ENCODE measurements around the gene ETF1. TPM values are rescaled to one million over a fixed set of nuclear protein-coding genes. Genes with fewer than 3 reads are reported as not detected.

The ETF1 gene
- total RNA-seq, 1 experiment from 2014 or later: 140 TPM

DNA sequence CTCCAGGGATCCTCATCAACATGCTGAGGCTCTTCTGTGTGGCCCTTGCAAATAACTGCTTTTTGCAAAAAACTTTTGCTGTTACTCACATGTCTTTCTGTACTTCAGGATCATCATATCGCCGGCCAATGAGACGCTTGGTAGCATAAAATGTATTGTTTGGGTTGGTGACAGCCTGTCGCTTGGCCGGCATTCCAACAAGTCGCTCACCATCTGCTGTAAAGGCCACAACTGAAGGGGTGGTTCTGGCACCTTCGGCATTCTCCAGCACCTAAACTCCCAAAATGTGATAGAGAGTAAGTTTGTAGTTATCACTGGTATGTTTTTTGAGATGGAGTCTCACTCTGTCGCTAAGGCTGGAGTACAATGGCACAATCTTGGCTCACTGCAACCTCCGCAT lies 27.8 kb upstream of the ETF1 start:
- no peaks in the 10 kb centered on the region for H3K9me3 ChIP-seq (replicated peaks)
- no peaks in the 10 kb centered on the region for H3K4me1 ChIP-seq
- no peaks in the 10 kb centered on the region for H3K27me3 ChIP-seq
- no peak overlapping the region for H3K27ac ChIP-seq
- DNase-seq: no peak
- H3K4me3 ChIP-seq: no peak overlapping the region
- H3K36me3 ChIP-seq: peaks cover 88% of the 10 kb centered on the region

DNA sequence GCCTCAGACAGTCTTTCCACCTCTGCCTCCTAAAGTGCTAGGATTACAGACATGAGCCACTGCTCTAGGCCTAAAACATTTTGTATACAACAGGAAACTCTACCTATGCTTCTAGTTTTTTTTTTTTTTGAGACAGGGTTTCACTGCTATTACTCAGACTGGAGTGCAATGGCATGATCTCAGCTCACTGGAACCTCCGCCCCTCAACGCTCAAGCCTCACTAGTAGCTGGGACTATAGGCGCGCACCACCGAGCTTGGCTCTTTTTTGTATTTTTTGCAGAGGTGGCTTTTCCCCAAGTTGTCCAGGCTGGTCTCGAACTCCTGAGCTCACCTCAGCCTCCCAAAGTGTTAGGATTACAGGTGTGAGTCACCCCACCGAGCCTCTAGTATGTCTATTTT lies 26.7 kb upstream of the ETF1 start:
- DNase-seq: no peak
- Histone ChIP-seq H3K36me3 (peaks cover 95% of the 10 kb centered on the region), H3K27ac (no peak overlapping the region), H3K9me3 (replicated peaks) (no peaks in the 10 kb centered on the region), H3K27me3 (no peaks in the 10 kb centered on the region), H3K4me3 (no peak overlapping the region), H3K4me1 (no peaks in the 10 kb centered on the region)

GRCh38 chr5:138568061-138568824 lies 25.2 kb upstream of the ETF1 start:
- Histone ChIP-seq H3K9me3 (replicated peaks) (no peaks in the 10 kb centered on the region), H3K27me3 (no peaks in the 10 kb centered on the region), H3K27ac (no peak overlapping the region), H3K4me1 (no peaks in the 10 kb centered on the region), H3K4me3 (no peak overlapping the region), H3K36me3 (peaks cover 99% of the 10 kb centered on the region)
- DNase-seq: no peak

DNA sequence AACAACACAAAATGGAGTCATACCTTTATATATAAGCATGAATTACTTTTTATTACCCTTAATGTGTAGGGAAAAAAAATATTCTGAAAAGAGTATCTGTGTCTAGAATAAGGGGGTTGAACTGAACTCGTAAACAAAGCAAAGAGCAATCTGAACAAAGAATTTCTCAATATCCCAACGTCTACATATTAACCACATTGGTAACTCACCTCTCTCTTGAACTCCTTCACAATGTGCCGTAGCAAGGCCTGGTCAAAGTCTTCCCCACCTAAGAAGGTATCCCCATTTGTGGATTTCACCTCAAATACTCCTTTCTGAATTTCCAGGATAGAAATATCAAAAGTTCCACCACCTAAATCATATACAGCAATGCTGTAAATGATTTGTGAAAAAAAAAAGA lies 23.8 kb upstream of the ETF1 start:
- Histone ChIP-seq H3K4me3 (no peak overlapping the region), H3K4me1 (no peaks in the 10 kb centered on the region), H3K36me3 (peaks cover 99% of the 10 kb centered on the region), H3K27me3 (no peaks in the 10 kb centered on the region), H3K27ac (no peak overlapping the region), H3K9me3 (replicated peaks) (no peaks in the 10 kb centered on the region)
- DNase-seq: no peak

GRCh38 chr5:138565100-138565821 lies 22.2 kb upstream of the ETF1 start:
- DNase-seq: no peak
- Histone ChIP-seq H3K27ac (no peak overlapping the region), H3K36me3 (peaks cover 99% of the 10 kb centered on the region), H3K9me3 (replicated peaks) (no peaks in the 10 kb centered on the region), H3K27me3 (no peaks in the 10 kb centered on the region), H3K4me1 (no peaks in the 10 kb centered on the region), H3K4me3 (no peak overlapping the region)

DNA sequence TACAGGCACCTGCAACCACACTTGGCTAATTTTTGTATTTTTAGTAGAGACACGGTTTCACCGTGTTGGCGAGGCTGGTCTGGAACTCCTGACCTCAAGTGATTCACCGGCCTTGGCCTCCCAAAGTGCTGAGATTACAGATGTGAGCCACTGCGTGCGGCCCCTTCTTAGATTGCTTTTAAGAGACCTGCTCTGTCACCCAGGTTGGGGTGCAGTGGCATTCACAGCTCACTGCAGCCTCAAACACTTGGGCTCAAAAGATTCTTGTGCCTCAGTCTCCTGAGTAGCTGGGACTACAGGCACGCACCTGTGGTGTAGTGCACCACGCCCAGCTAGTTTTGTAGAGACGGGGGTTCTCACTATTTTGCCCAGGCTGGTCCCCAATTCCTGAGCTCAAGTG lies 21.2 kb upstream of the ETF1 start:
- no peak overlapping the region for H3K27ac ChIP-seq

GRCh38 chr5:138563340-138564118 lies 20.5 kb upstream of the ETF1 start:
- DNase-seq: no peak
- Histone ChIP-seq H3K27me3 (no peaks in the 10 kb centered on the region), H3K4me3 (no peak overlapping the region), H3K36me3 (peaks cover 99% of the 10 kb centered on the region), H3K9me3 (replicated peaks) (no peaks in the 10 kb centered on the region), H3K4me1 (no peaks in the 10 kb centered on the region), H3K27ac (no peak overlapping the region)

More for the DNA sequence above, 21.2 kb upstream of the ETF1 start:
- peaks cover 99% of the 10 kb centered on the region for H3K36me3 ChIP-seq
- H3K4me3 ChIP-seq: no peak overlapping the region
- no peak for DNase-seq
- no peaks in the 10 kb centered on the region for H3K27me3 ChIP-seq
- no peaks in the 10 kb centered on the region for H3K9me3 ChIP-seq (replicated peaks)
- no peaks in the 10 kb centered on the region for H3K4me1 ChIP-seq

GRCh38 chr5:138560971-138561370 lies 17.9 kb upstream of the ETF1 start:
- no peaks in the 10 kb centered on the region for H3K9me3 ChIP-seq (replicated peaks)
- no peak overlapping the region for H3K4me3 ChIP-seq
- no peaks in the 10 kb centered on the region for H3K27me3 ChIP-seq
- no peaks in the 10 kb centered on the region for H3K4me1 ChIP-seq
- H3K27ac ChIP-seq: no peak overlapping the region
- peaks cover 99% of the 10 kb centered on the region for H3K36me3 ChIP-seq
- no peak for DNase-seq

GRCh38 chr5:138559937-138560336 lies 16.9 kb upstream of the ETF1 start:
- H3K36me3 ChIP-seq: peaks cover 100% of the 10 kb centered on the region
- no peaks in the 10 kb centered on the region for H3K27me3 ChIP-seq
- no peak overlapping the region for H3K4me3 ChIP-seq
- H3K27ac ChIP-seq: no peak overlapping the region
- H3K9me3 ChIP-seq (replicated peaks): no peaks in the 10 kb centered on the region
- DNase-seq: no peak
- H3K4me1 ChIP-seq: no peaks in the 10 kb centered on the region

DNA sequence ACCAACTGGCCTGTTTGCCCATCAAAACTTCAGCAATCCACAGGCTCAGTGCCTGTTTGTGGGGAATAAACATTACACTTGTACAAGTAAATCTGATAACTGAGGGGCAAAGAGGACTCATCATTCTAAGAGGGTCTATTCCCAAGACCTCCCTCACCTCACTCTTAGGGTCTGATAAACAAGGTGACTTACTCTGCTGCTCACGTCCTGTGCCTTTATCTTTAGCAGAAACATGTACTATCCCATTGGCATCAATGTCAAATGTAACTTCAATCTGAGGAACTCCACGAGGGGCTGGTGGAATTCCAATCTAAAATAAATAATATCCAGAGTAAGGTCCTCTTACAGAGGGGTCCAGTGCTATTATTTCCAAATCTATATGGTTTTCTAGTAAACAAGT lies 14.6 kb upstream of the ETF1 start:
- H3K27ac ChIP-seq: no peak overlapping the region
- H3K4me1 ChIP-seq: no peaks in the 10 kb centered on the region
- peaks cover 94% of the 10 kb centered on the region for H3K36me3 ChIP-seq
- H3K4me3 ChIP-seq: no peak overlapping the region
- H3K27me3 ChIP-seq: no peaks in the 10 kb centered on the region
- H3K9me3 ChIP-seq (replicated peaks): no peaks in the 10 kb centered on the region
- DNase-seq: no peak

DNA sequence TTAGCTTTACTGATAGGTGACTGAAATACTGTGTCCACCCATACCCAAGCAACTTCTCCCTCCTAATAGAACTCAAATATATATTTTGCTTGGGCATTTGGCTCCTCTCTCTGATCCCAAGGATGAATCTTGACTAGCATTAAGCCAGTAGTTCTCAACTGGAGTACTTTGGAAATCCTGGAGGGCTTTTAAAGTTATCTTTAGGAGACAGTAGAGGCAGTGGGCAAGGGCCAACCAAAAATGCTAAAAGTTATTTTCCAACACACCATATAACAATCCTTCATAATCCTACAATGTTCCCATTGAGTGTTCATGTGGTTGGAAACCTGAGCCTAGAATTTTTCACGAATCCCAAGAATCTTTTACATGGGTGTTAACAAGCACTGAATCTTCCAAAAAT lies 11.1 kb upstream of the ETF1 start:
- no peak for DNase-seq
- Histone ChIP-seq H3K36me3 (peaks cover 59% of the 10 kb centered on the region), H3K4me1 (no peaks in the 10 kb centered on the region)

DNA sequence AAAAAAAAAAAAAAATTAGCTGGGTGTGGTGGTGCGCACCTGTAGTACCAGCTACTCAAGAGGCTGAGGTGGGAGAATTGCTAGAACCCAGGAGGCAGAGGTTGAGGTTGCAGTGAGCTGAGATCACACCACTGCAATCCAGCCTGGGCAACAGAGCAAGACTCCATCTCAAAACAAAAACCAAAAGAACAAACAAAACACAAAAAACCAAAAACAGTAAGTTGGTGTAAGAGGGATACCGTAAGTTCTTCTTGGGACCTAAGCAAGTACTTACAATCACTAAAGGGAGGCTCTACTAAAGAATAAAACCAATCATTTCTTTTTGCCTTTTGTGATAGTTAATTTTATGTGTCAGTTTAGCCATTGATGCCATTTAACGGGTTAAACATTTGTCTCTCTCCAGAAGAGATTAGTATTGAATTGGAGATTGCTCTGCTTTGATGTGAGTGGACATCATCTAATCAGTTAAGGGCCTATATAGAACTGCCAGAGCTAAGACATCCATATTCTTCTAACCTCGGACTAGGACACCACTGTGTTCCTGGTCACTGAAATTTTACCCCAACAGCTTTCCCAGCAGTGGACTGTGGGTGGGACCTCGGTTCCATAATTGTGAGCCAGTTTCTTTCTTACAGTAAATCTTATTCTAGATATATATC lies 10.5 kb upstream of the ETF1 start:
- Histone ChIP-seq H3K9me3 (replicated peaks) (no peaks in the 10 kb centered on the region), H3K36me3 (peaks cover 53% of the 10 kb centered on the region), H3K4me3 (no peak overlapping the region), H3K27me3 (no peaks in the 10 kb centered on the region), H3K27ac (no peak overlapping the region), H3K4me1 (no peaks in the 10 kb centered on the region)
- no peak for DNase-seq

More for the DNA sequence above, 11.1 kb upstream of the ETF1 start:
- no peaks in the 10 kb centered on the region for H3K27me3 ChIP-seq
- H3K4me3 ChIP-seq: no peak overlapping the region
- no peaks in the 10 kb centered on the region for H3K9me3 ChIP-seq (replicated peaks)
- no peak overlapping the region for H3K27ac ChIP-seq

GRCh38 chr5:138552657-138553056 lies 9.6 kb upstream of the ETF1 start:
- H3K27ac ChIP-seq: no peak overlapping the region
- no peaks in the 10 kb centered on the region for H3K4me1 ChIP-seq
- DNase-seq: no peak
- no peaks in the 10 kb centered on the region for H3K9me3 ChIP-seq (replicated peaks)
- H3K4me3 ChIP-seq: no peak overlapping the region
- H3K27me3 ChIP-seq: no peaks in the 10 kb centered on the region
- H3K36me3 ChIP-seq: peaks cover 44% of the 10 kb centered on the region

GRCh38 chr5:138549414-138549813 lies 6.4 kb upstream of the ETF1 start:
- no peak for DNase-seq

More at GRCh38 chr5:138549414-138549813, 6.4 kb upstream of the ETF1 start:
- peaks cover 11% of the 10 kb centered on the region for H3K36me3 ChIP-seq
- no peaks in the 10 kb centered on the region for H3K4me1 ChIP-seq
- H3K9me3 ChIP-seq (replicated peaks): no peaks in the 10 kb centered on the region
- H3K27me3 ChIP-seq: no peaks in the 10 kb centered on the region
- H3K27ac ChIP-seq: no peak overlapping the region
- H3K4me3 ChIP-seq: no peak overlapping the region
